K562 (cell line): Measurements from ENCODE around the gene FAM171A2. TPM values are rescaled to one million over a fixed set of nuclear protein-coding genes. Genes with fewer than 3 reads are reported as not detected.

Experiments used
- BHLHE40 ChIP-seq: IDR thresholded peaks from 2 replicates; pipeline ENCODE4 v1.6.1; 2011; ENCODE audit warnings: low read length, improper control_type of control experiment
- CREB3 ChIP-seq: fragments of 450-650 bp; conservative IDR thresholded peaks from 2 replicates; pipeline ENCODE4 v1.6.1; 2016; ENCODE audit warnings: missing genetic modification characterization, low read depth, mild to moderate bottlenecking, missing compliant biosample characterization, moderate library complexity
- CREBBP ChIP-seq: IDR thresholded peaks from one replicate; pipeline ENCODE4 v1.6.1; 2012; ENCODE audit warnings: low read depth, mild to moderate bottlenecking, control low read depth, inconsistent platforms, low read length
- CSDE1 ChIP-seq, 2 experiments: fragments of 450-650 bp; IDR thresholded peaks; 2 replicates each; pipeline ENCODE4 v1.6.1; 2016; ENCODE audit warnings: mild to moderate bottlenecking in 1 of 2
- E4F1 ChIP-seq: fragments of 250-450 bp; sonication (Bioruptor Pico); IDR thresholded peaks from 2 replicates; pipeline ENCODE4 v1.5.0; 2021; ENCODE audit warnings: mild to moderate bottlenecking, borderline replicate concordance
- HDAC8 ChIP-seq: fragments of 450-650 bp; IDR thresholded peaks from 2 replicates; pipeline ENCODE4 v1.6.1; 2016; ENCODE audit warnings: mild to moderate bottlenecking, missing genetic modification characterization, moderate library complexity, missing compliant biosample characterization
- NONO ChIP-seq, 2 experiments: fragments of 200-400 bp in 1 of 2; fragments of 450-650 bp in 1 of 2; formaldehyde crosslinking in 1 of 2; IDR thresholded peaks; 2 replicates each; pipeline ENCODE4 v1.6.1; 2017; ENCODE audit warnings: low read depth in 2 of 2, mild to moderate bottlenecking in 2 of 2, moderate library complexity in 2 of 2, low read length in 1 of 2
- NR3C1 ChIP-seq: sonication (generic); formaldehyde crosslinking; IDR thresholded peaks from 2 replicates; pipeline ENCODE4 v1.8.1; 2022; ENCODE audit warnings: missing genetic modification reagents
- RBFOX2 ChIP-seq: fragments of 200-400 bp; formaldehyde crosslinking; IDR thresholded peaks from 2 replicates; pipeline ENCODE4 v1.6.1; 2017; ENCODE audit warnings: low read depth, mild to moderate bottlenecking, low read length, moderate library complexity
- VEZF1 ChIP-seq: fragments of 200-800 bp; sonication (Bioruptor generic); IDR thresholded peaks from 2 replicates; pipeline ENCODE4 v1.6.1; 2017; ENCODE audit warnings: missing genetic modification characterization, missing compliant biosample characterization
- ZBTB1 ChIP-seq: sonication (generic); formaldehyde crosslinking; IDR thresholded peaks from 2 replicates; pipeline ENCODE4 v1.8.1; 2023; ENCODE audit warnings: missing genetic modification reagents, low read depth, mild to moderate bottlenecking, borderline replicate concordance
- ZBTB7A ChIP-seq: IDR thresholded peaks from 2 replicates; pipeline ENCODE4 v1.6.1; 2011; ENCODE audit warnings: low read depth, mild to moderate bottlenecking, low read length, moderate library complexity, borderline replicate concordance; ENCODE audit not compliant: control insufficient read depth
- ZNF134 ChIP-seq: fragments of 250-450 bp; sonication (Bioruptor Pico); conservative IDR thresholded peaks from 2 replicates; pipeline ENCODE4 v1.4.0; 2020
- ZNF830 ChIP-seq: fragments of 250-450 bp; sonication (Bioruptor Pico); IDR thresholded peaks from 2 replicates; pipeline ENCODE4 v1.5.0; 2021; ENCODE audit warnings: mild to moderate bottlenecking
- polyA plus RNA-seq, 8 experiments: library from polyadenylated mRNA; depleted of rRNA in 4 of 8; stranded (reverse) in 5 of 8; unstranded in 3 of 8; fragments of >200 nt; fragmentation: Nextera tagmentation in 2 of 8; fragmentation: Illumina TruSeq in 1 of 8; extraction: Ambion mirVana in 2 of 8; extraction: Trizol in 1 of 8; gene quantifications; 2 replicates each; pipeline versions ENCODE4 v1.2.1 to v1.2.3, GENCODE V29; 2011 to 2014; ENCODE audit warnings: inconsistent platforms in 1 of 8, missing spikeins in 1 of 8
- total RNA-seq, 7 experiments: library from RNA; depleted of rRNA in 6 of 7; stranded (reverse); fragments of >200 nt in 6 of 7; fragmentation: Illumina TruSeq in 2 of 7; extraction: Trizol in 2 of 7; gene quantifications; 2 replicates each; pipeline versions ENCODE4 v1.2.1 to v1.2.3, GENCODE V29; 2011 to 2021; ENCODE audit warnings: low replicate concordance in 1 of 7

FAM171A2 gene
- total and polyA plus RNA-seq, 9 of the 15 experiments (the other 6 are each of a cell fraction or from before 2014, with no cell fraction given): 0.10 to 10.2 (median 2.0) TPM; not detected in 1

GRCh38 chr17:44390250-44390870, 26.7 kb upstream of the FAM171A2 start (continued):
- TF ChIP-seq E4F1 (CRISPR knock-in tag) (no peak), NONO (IDR thresholded peaks at IDR 0.05; ENCODE audit: low read depth in 2 of 2, low read length in 1 of 2) (no peak), RBFOX2 (0 out of 2 replicates have a peak, but pooled peaks have one; percentile 22), CREB3 (0 out of 2 replicates have a peak, but pooled peaks have one; percentile 8), CSDE1 (IDR thresholded peaks at IDR 0.05) (no peak), BHLHE40 (no peak), HDAC8 (tag) (no peak), VEZF1 (CRISPR knock-in tag) (peak; percentile 17; the same call in 1 of the 2 replicates), ZNF830 (CRISPR knock-in tag) (no peak), ZNF134 (CRISPR knock-in tag) (no peak), NR3C1 (no peak), ZBTB7A (no peak), ZBTB1 (CRISPR knock-in tag) (no peak), CREBBP (no peak)
